Measurements from ENCODE around the gene PLK3. TPM values are rescaled to one million over a fixed set of nuclear protein-coding genes. Genes with fewer than 3 reads are reported as not detected.

The PLK3 gene
- total and polyA plus RNA-seq, 10 of the 15 experiments (the other 5 are each of a cell fraction or from before 2014, with no cell fraction given) = 1.5 to 23.2 (median 12.1) TPM

- TF ChIP-seq CHD4 (IDR thresholded peaks at IDR 0.05) (no peak), NRF1 (conservative IDR thresholded peaks at IDR 0.05; ENCODE audit: low read depth, low read length) (no peak), HCFC1 (IDR thresholded peaks at IDR 0.05; ENCODE audit: low read length) (no peak), BMI1 (IDR thresholded peaks at IDR 0.05; ENCODE audit: borderline replicate concordance) (no peak), PBX3 (IDR thresholded peaks at IDR 0.05; ENCODE audit: insufficient replicate concordance, low read depth, low read length) (no peak), MEF2B (IDR thresholded peaks at IDR 0.05; ENCODE audit: partially characterized antibody, poor library complexity, severe bottlenecking) (no peak), NBN (IDR thresholded peaks at IDR 0.05) (peak; percentile 66; the same call in 1 of the 2 replicates), ZNF24 (IDR thresholded peaks at IDR 0.05) (no peak), BHLHE40 (IDR thresholded peaks at IDR 0.05; ENCODE audit: borderline replicate concordance in 1 of 2, low read depth in 2 of 2, low read length in 1 of 2) (peak; percentile 16 to 37; a peak in 1 of 4 replicates), ZNF687 (IDR thresholded peaks at IDR 0.05) (peak; percentile 95), NR2C2 (IDR thresholded peaks at IDR 0.05; ENCODE audit: borderline replicate concordance, control insufficient read depth, insufficient read length, low read depth) (no peak), EGR1 (IDR thresholded peaks at IDR 0.05; ENCODE audit: borderline replicate concordance in 1 of 2, low read depth in 2 of 2, low read length in 2 of 2) (peak in 1 of 2 experiments; percentile 80; a peak in 2 of 3 replicates), HDAC2 (IDR thresholded peaks at IDR 0.05) (no peak), ATF7 (IDR thresholded peaks at IDR 0.05; ENCODE audit: low read depth) (peak; percentile 69), POLR2AphosphoS5 (IDR thresholded peaks at IDR 0.05; ENCODE audit: low read length) (peak; percentile 54; the same call in 1 of the 2 replicates), GABPA (IDR thresholded peaks at IDR 0.05; ENCODE audit: low read depth) (no peak), PML (IDR thresholded peaks at IDR 0.05; ENCODE audit: low read length) (no peak), SREBF1 (IDR thresholded peaks at IDR 0.05; ENCODE audit: low read length) (no peak), POU2F2 (IDR thresholded peaks at IDR 0.05; ENCODE audit: borderline replicate concordance, low read depth, low read length) (peak; percentile 63; the same call in 1 of the 3 replicates), BCLAF1 (IDR thresholded peaks at IDR 0.05) (no peak), MTA2 (IDR thresholded peaks at IDR 0.05; ENCODE audit: low read depth) (peak; percentile 52), ZNF384 (IDR thresholded peaks at IDR 0.05; ENCODE audit: borderline replicate concordance, low read depth, low read length) (peak; percentile 41; the same call in 1 of the 2 replicates)
Measured at GRCh38 chr1:44808938-44809917, 9.1 kb downstream of the PLK3 start (continued).

All from GM12878 (cell line).